Loucy (cell line): ENCODE data around the gene MACO1.
"Not testable (repeated sequence)": the region's sequence is repeated elsewhere in the genome, so short reads cannot be mapped to it uniquely, and the experiment has no call there.

ENCODE experiments used
- EZH2phosphoT487 ChIP-seq: fragments of 200-600 bp; IDR thresholded peaks from 2 replicates; pipeline ENCODE4 v1.6.1; 2018; ENCODE audit warnings: antibody characterized with exemption, mild to moderate bottlenecking, moderate library complexity, borderline replicate concordance
- TF ChIP-seq, protein P1 (sequence below): fragments of 200-600 bp; sonication (generic); conservative IDR thresholded peaks from 2 replicates; pipeline ENCODE4 v1.5.1; 2014; ENCODE audit warnings: mild to moderate bottlenecking, antibody characterized with exemption, low read length

DNA sequence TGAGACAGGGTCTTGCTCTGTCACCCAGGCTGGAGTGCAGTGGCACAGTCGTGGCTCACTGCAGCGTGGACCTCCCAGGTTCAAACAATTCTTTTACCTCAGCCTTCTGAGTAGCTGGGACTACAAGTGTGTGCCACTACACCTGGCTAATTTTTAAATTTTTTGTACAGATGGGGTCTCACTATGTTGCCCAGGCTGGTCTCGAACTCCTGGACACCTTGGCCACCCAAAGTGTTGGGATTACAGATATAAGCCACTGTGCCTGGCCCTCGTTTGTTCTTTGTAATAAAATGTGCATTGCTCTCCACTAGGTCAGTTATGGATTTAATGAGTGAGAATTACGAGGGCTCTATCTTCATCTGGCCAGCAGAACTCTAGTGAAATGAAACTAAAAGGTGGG is 13.9 kb downstream of the MACO1 start:
- TF ChIP-seq, protein P1, sequence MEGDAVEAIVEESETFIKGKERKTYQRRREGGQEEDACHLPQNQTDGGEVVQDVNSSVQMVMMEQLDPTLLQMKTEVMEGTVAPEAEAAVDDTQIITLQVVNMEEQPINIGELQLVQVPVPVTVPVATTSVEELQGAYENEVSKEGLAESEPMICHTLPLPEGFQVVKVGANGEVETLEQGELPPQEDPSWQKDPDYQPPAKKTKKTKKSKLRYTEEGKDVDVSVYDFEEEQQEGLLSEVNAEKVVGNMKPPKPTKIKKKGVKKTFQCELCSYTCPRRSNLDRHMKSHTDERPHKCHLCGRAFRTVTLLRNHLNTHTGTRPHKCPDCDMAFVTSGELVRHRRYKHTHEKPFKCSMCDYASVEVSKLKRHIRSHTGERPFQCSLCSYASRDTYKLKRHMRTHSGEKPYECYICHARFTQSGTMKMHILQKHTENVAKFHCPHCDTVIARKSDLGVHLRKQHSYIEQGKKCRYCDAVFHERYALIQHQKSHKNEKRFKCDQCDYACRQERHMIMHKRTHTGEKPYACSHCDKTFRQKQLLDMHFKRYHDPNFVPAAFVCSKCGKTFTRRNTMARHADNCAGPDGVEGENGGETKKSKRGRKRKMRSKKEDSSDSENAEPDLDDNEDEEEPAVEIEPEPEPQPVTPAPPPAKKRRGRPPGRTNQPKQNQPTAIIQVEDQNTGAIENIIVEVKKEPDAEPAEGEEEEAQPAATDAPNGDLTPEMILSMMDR: not testable (repeated sequence)
- not testable (repeated sequence) for TF ChIP-seq EZH2phosphoT487
